Activated T-cell treated with anti-CD3 and anti-CD28 coated beads for 48 hours (primary cell): Measurements from ENCODE around the gene NPHP4.
"Not testable (repeated sequence)": the region's sequence is repeated elsewhere in the genome, so short reads cannot be mapped to it uniquely, and the experiment has no call there.

Experiments
- DNase-seq: peaks from one replicate; pipeline ENCODE4 v3.0.0-alpha.2; 2020; ENCODE audit warnings: low read depth

NPHP4 gene

DNA sequence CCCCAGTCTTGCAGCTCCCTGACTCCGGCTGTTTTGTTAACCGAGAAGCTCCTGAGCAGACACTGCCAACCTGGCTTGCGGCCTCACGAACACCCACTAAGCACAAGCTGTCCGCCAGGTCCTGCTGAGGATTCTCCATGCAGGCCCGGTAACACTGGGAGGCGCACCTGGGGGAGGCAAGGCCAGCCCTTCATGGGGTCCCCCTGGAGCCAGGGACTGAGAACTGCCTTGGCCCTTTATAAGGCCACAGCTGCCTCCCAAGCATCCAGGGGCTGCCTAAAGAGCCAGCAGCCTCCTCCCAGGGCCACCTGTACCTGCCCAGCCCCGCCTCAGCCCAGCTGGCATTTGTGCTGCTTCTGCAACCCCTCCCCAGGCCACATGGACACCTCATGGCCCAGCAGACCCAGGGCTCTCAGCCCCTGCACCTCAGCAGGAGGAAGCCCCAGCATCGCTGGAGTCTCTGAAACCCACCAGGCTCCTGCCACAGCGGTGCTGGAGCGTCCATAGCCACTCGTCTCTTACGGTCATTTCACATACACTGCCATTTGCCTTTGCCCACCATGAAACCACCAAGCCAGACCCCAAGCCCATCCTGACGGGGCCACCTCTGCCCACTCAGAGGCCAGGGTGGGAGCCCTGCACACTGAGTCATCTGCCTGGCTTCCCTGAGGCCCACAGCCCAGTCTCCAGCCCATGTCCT, 82.5 kb downstream of the NPHP4 start:
- DNase-seq, result no peak

DNA sequence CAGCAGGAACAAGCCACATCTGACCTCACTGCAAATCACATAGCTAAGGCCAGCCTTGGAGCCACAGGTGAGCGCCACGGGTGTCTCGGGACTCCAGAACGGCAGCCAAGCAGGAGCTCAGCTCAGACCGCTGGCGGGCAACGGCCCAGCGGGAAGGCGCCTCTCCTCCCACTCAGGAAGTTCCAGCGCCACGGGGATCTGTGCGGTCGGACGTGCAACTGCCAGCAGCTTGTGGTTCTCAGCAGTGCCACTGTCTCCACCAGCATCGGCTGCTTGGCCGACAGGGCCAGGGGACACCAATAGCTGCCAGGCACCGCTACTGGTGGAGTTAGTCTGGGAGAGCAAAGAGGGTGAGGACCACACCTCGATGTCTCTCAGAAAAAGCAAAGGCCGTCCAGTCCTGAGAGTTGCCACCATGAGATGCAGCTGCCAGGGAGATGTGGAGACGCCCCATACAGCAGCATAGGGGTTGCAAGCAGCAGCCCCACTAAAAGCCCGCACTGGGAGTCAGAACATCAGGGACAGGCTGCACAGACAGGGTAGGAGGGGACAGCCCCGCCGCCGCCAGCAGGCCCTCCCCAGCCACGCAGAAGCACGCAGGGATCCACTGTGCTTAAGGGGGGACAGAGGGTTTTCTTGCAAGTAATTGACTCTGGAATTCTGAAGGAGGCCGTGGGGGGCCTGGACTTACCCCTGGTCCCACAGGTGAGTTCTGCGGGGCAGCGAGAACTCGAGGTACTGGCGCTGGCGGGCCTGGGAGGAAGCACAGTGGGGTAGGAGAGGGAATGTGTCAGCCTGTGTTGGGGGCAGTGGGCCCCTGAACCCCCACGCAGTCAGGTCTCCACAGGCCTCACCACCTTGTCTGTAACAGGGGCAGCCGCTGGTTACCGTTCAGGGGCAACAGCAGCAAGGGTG, 83.5 kb downstream of the NPHP4 start:
- no peak for DNase-seq

DNA sequence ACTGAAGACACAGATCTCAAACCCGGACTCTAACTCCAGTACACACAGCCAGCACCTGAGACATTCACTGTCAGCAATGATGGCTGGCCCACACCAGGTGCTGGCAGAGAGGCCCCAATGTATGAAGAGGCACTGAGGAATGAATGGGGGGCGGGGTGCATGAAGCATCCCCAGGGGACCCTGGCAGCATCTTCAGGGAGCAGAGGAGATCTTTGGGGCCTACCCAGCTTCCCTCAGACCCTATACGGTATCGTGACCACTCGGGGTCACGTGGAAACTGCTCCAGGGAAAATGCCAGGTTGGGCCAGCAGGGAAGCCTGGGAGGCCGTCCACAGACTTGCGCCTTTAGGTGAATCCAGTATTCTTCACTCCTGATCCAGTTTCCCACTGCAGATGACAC, 84.3 kb downstream of the NPHP4 start:
- no peak for DNase-seq

GRCh38 chr1:5907386-5907785, 84.8 kb downstream of the NPHP4 start:
- DNase-seq, result no peak

- DNase-seq, result no peak
Measured at GRCh38 chr1:5906966-5907365, 85.3 kb downstream of the NPHP4 start.

DNA sequence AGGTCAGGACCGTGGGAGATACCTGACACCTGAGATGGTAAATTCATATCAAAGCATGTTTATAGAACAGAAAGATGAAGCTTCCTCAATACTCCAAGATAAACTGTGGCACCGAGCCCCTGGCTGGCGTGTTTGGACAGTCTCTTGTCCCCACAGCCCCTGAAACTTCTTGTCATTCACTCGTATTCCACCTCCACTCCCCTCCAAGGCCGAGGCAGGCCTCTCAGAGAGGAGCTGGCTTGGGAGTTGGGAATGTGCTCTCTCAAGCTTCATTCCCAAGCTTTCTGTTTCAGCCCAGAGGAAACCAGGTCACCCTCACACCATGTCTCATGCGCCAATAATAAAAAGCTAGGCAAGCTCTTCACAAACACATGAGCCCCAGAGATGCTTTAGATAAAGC, 86.1 kb downstream of the NPHP4 start:
- DNase-seq, result no peak

- no peak for DNase-seq
Measured at GRCh38 chr1:5905436-5905835, 86.8 kb downstream of the NPHP4 start.

DNA sequence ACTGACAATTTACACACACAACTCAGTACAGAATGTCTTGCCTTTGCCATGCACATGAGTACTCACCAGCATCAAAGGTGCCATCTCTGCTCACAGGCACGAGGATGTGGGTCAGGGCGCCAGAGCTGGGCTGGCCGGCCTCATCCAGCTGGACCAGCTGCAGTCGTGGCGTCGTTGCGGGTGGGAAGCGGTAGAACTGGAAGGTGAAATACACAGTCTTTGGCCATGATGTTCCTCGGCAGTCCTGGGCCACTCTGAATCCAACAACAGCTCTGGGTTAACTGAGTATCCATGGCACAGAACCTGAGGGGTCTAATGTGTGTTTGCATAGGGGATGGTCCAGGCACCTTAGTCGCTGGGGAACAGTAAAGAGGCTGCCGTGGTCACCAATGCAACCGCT, 87.7 kb downstream of the NPHP4 start:
- no peak for DNase-seq

GRCh38 chr1:5903680-5904079, 88.5 kb downstream of the NPHP4 start:
- no peak for DNase-seq

- DNase-seq, result no peak
Measured at GRCh38 chr1:5903031-5903430, 89.2 kb downstream of the NPHP4 start.

DNA sequence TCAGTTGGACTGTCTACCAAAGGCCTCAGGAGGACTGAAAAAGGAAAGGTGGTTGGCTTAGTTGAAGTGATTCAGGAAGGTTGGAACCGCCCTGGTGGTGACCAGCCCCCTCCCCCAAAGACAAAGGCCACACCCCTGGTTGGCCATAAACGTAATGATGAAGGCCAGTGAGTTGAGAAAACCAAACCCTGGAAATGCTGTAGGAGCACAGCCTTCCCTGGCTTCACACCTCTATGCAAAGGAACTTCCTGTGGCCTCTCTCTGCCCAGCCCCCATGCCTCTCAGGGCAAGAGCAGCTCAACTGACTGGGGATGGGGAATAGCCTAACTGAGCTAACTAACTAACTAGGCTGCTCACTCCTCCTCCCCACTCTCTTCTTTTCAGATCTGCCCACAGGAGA, 90.4 kb downstream of the NPHP4 start:
- DNase-seq, result no peak

DNA sequence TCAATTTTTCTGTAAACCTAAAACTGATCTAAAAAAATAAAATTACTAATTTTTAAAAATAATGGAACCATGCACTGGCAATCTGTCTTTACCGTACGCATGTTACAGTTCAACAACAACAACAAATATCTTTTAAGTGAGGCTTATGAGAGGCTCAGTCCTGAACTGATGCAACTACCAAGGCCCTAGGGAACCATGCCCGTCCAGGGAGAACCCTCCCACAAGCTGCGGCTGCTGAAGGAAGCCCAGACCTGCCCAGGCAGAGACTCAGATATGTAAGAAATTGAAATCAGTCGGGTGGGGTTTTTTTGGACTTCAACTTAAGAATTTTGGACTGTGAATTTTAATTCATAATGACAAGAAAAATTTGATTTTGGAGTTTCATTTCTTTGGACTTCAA, 91.1 kb downstream of the NPHP4 start:
- DNase-seq, result no peak

DNA sequence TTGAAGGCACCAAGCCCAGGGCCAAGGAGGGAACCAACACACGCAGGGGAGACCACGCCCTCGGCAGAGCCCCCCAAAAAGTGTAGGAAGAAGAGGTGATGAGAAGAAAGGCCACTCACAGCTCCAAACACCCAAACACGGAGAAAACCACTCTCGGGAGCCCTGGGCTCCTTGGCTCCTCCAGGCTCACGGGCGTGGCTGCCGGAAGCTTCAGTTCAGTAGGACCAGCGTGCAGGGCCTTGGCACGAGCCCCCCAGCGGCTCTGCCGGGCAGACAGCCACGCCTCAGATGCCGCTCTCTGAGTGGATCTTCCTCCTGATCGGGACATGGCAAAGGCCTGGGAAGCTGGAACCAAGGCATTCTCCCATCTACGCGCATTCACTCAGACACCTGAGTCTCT, 94.0 kb downstream of the NPHP4 start:
- no peak for DNase-seq

DNA sequence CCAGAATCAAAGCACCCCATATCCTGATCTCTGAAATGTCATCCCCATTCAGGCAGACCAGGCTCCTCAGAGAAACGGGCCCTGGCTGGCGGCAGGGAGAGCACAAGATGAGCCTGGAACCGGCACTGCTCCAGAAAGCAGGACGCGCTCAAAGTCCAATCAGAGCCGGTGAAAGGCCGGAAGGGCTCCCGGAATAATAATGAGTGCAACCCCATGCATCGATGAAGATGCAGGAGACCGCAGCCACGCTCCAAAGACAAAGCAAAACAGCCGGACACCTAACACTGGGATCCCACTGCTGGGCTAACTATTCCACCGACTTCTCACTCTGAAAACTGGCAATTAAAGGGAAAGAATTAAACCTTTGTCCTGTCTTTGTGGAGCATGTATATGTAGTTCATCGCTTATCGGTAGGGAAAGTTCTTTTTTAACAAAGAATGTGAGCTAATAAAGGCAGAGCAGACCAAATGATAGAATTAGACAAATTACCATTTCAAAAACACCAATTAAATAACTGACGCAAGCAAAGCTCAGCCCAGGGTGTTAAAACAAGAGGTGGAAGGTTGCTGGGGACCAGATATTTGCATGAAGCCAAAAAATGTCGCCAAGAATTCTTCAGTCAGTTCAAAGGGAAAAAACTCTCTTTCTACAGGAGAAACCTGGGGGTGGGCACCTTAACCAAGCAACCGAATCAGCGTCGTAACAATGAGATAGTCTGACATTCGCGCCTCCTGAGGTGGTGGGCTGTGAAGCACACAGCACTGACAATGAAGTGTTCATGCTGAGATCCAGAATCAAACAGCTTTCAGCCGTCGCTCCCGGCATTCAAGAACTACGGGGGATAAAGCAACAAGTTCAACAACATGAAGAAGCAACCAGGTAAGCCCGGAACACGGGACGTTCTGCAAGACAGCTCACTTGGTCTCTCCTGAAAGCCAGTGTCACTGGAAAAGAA, 95.2 kb downstream of the NPHP4 start:
- DNase-seq, result no peak

- DNase-seq, result no peak
Measured at GRCh38 chr1:5895446-5896406, 96.5 kb downstream of the NPHP4 start.

- not testable (repeated sequence) for DNase-seq
Measured at GRCh38 chr1:5893699-5894278, 98.4 kb downstream of the NPHP4 start.

DNA sequence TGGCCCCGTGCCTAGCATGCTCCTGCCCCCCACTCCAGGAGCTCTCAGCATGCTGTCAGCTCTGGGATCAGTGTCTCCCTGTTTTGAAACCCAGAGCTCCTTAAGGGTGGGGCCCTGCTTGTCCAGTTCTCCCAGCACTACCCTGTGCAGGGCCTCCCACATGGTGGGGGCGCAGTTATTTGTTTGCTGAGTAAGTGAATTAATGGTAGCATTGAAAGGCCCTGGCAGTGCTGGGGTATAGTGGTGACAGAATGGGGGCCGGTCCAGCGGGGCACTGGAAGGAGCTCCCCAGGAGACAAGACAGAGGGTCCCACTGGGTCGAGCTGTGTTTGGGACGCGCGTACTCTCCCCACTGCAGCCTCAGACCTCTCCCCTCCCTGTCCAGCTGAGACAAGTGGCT, 99.9 kb downstream of the NPHP4 start:
- DNase-seq, result no peak

DNA sequence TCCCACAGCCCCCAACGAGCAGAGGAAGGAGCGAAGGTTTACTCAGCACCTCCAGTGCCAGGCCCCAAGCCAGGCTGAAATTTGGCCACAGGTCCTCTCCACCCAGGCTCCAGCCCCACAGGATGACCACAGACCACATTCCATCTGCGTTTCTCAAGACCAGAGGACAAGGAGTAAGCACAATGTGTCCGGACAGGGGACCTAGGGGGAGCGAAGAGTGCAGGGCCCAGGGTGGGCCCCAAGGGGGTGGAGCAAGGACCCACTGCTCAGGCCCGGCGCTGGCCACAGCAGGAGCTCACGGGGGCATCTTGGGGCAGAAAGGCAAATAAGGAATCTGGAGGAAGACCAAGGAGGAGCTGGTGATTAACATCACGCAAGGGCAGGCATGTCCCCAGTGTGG, 100.5 kb downstream of the NPHP4 start:
- no peak for DNase-seq

GRCh38 chr1:5891137-5891536, 101.1 kb downstream of the NPHP4 start:
- DNase-seq, result no peak

DNA sequence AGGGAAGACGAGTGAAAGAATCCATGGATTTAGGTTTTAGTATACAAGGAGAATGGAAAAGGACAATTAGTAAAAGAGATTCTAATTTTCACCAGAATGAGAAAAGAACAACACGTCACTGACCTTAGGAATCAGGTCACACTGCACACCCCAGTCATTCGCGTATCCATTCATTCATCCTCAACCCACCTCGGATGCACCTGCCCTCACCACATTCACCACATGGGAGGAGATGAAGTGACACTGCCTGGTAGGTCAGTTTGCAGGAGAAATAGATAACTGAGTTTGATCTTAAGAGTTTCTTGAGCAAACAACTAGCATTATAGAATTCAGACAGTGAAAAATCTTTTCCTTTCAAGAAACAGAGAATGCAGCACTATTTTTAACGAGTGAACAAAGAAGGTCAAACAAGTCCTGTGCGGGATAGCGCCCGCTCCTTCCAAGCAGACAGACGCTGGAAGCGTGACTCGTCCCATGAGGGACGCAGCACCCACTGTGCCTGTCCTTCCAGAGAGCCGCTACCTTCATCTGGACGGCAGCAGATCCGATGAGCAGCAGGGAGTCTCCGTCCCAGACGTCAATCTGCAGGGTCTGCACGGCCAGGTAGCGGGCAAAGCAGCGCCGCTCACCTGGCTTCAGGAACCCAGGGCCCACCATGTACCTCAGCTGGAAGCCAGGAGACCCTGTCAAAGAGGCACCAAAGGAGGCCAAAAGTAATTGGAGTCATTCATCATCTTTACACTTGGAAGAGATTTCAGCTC, 101.7 kb downstream of the NPHP4 start:
- DNase-seq, result no peak
